IMR-90 (cell line): ENCODE results near the gene NR4A1. TPM values are rescaled to one million over a fixed set of nuclear protein-coding genes. Genes with fewer than 3 reads are reported as not detected.

Experiments used
- ATAC-seq: fragments of 200-7000 bp; cut with Tn5 transposase; 2 replicates; pipeline ENCODE4 v1.9.1; 2020; ENCODE audit warnings: low read depth, mild to moderate bottlenecking, moderate library complexity
- BruUV-seq: library from RNA; stranded (reverse); fragments of 400-500 nt; replicated peaks from 2 replicates; lab custom pipeline; 2021; lab: Mats Ljungman, UMichigan
- CTCF ChIA-PET: fragments of 300-600 bp; formaldehyde crosslinking; extraction: SDS; loops from one replicate; lab custom pipeline; 2021; ENCODE audit warnings: antibody characterized with exemption; lab: Yijun Ruan, JAX
- POLR2A ChIA-PET: fragments of 300-600 bp; sonication (Branson Sonifier 250); formaldehyde crosslinking; loops from one replicate; lab custom pipeline; 2022; ENCODE audit warnings: antibody characterized with exemption; ENCODE audit not compliant: unreplicated experiment; lab: Charles Lee
- DNase-seq: peaks from one replicate; pipeline ENCODE4 v3.0.0; 2013
- H2AFZ ChIP-seq: replicated peaks from 2 replicates; pipeline ENCODE3; 2013; ENCODE audit warnings: low read length, mild to moderate bottlenecking; ENCODE audit not compliant: poor library complexity
- H2AK5ac ChIP-seq: 2 replicates; pipeline ENCODE4 v1.6.1; 2013; ENCODE audit warnings: low read depth, low read length, inconsistent platforms
- H2AK9ac ChIP-seq: replicated peaks from 2 replicates; pipeline ENCODE3; 2013; ENCODE audit warnings: mild to moderate bottlenecking, low read depth, low read length, moderate library complexity; ENCODE audit not compliant: poor library complexity
- H2BK120ac ChIP-seq: 2 replicates; pipeline ENCODE4 v1.6.1; 2013; ENCODE audit warnings: low read depth, low read length, inconsistent platforms
- H2BK15ac ChIP-seq: 3 replicates; pipeline ENCODE4 v1.6.1; 2013; ENCODE audit warnings: low read depth, low read length, inconsistent platforms
- H2BK20ac ChIP-seq: 2 replicates; pipeline ENCODE4 v1.6.1; 2013; ENCODE audit warnings: low read depth, mild to moderate bottlenecking, inconsistent platforms, low read length, moderate library complexity
- H2BK5ac ChIP-seq: 2 replicates; pipeline ENCODE4 v1.6.1; 2013; ENCODE audit warnings: mild to moderate bottlenecking, low read depth, low read length, inconsistent platforms; ENCODE audit not compliant: poor library complexity, severe bottlenecking
- H3K14ac ChIP-seq: replicated peaks from 2 replicates; pipeline ENCODE4 v1.6.1; 2013; ENCODE audit warnings: low read depth, low read length, inconsistent platforms
- H3K18ac ChIP-seq: 2 replicates; pipeline ENCODE4 v1.6.1; 2013; ENCODE audit warnings: low read depth, low read length, control low read depth
- H3K23ac ChIP-seq: 2 replicates; pipeline ENCODE4 v1.6.1; 2013; ENCODE audit warnings: low read depth, low read length, inconsistent platforms
- H3K27ac ChIP-seq: 2 replicates; pipeline ENCODE4 v1.5.1; 2013; ENCODE audit warnings: mild to moderate bottlenecking, control low read depth, low read length; ENCODE audit not compliant: insufficient read depth
- H3K27me3 ChIP-seq: 2 replicates; pipeline ENCODE4 v1.6.1; 2013; ENCODE audit warnings: low read length; ENCODE audit not compliant: control insufficient read depth, insufficient read depth
- H3K36me3 ChIP-seq: 2 replicates; pipeline ENCODE4 v1.6.1; 2013; ENCODE audit warnings: low read length, mixed read lengths; ENCODE audit not compliant: control insufficient read depth, insufficient read depth
- H3K4ac ChIP-seq: 2 replicates; pipeline ENCODE4 v1.6.1; 2013; ENCODE audit warnings: low read depth, low read length, inconsistent platforms
- H3K4me1 ChIP-seq: 2 replicates; pipeline ENCODE4 v1.6.1; 2013; ENCODE audit warnings: low read length, mixed read lengths; ENCODE audit not compliant: control insufficient read depth, insufficient read depth
- H3K4me2 ChIP-seq: 2 replicates; pipeline ENCODE4 v1.6.1; 2013; ENCODE audit warnings: low read depth, mild to moderate bottlenecking, control low read depth, low read length, moderate library complexity
- H3K4me3 ChIP-seq: 2 replicates; pipeline ENCODE4 v1.5.1; 2013; ENCODE audit warnings: low read depth, mild to moderate bottlenecking, control low read depth, low read length, moderate library complexity; ENCODE audit not compliant: insufficient read depth
- H3K56ac ChIP-seq: 2 replicates; pipeline ENCODE4 v1.6.1; 2013; ENCODE audit warnings: low read length, inconsistent platforms; ENCODE audit not compliant: insufficient read depth; ENCODE audit errors: extremely low read depth
- H3K79me1 ChIP-seq, 2 experiments: 2 replicates each; pipeline ENCODE4 v1.6.1; 2013; ENCODE audit warnings: low read length in 2 of 2, inconsistent platforms in 1 of 2, low read depth in 1 of 2
- H3K9ac ChIP-seq: 2 replicates; pipeline ENCODE4 v1.6.1; 2013; ENCODE audit warnings: low read depth, low read length, control low read depth
- H3K9me1 ChIP-seq: 2 replicates; pipeline ENCODE4 v1.6.1; 2013; ENCODE audit warnings: low read length, inconsistent platforms; ENCODE audit not compliant: insufficient read depth
- H3K9me3 ChIP-seq: 2 replicates; pipeline ENCODE4 v1.6.1; 2013; ENCODE audit warnings: low read length; ENCODE audit not compliant: control insufficient read depth, insufficient read depth
- H4K20me1 ChIP-seq: 2 replicates; pipeline ENCODE4 v1.6.1; 2013; ENCODE audit warnings: low read length, inconsistent platforms; ENCODE audit not compliant: insufficient read depth
- H4K5ac ChIP-seq: 2 replicates; pipeline ENCODE4 v1.6.1; 2013; ENCODE audit warnings: mild to moderate bottlenecking, low read depth, low read length, control low read depth
- H4K8ac ChIP-seq, 2 experiments: 2 replicates each; pipeline ENCODE4 v1.6.1; 2013; ENCODE audit warnings: low read depth in 2 of 2, low read length in 2 of 2, control low read depth in 1 of 2, inconsistent platforms in 1 of 2
- H4K91ac ChIP-seq: 2 replicates; pipeline ENCODE4 v1.6.1; 2013; ENCODE audit warnings: low read depth, low read length, inconsistent platforms; ENCODE audit not compliant: insufficient read depth
- MAZ ChIP-seq: IDR thresholded peaks from 2 replicates; pipeline ENCODE4 v1.6.1; 2012; ENCODE audit warnings: low read depth, mild to moderate bottlenecking, low read length, improper control_type of control experiment, moderate library complexity, borderline replicate concordance
- NFE2L2 ChIP-seq: fragments of 150-350 bp; IDR thresholded peaks from 2 replicates; pipeline ENCODE4 v1.6.1; 2016; ENCODE audit warnings: low read depth, mild to moderate bottlenecking, low read length
- RFX5 ChIP-seq: IDR thresholded peaks from 2 replicates; pipeline ENCODE4 v1.8.0; 2012; ENCODE audit warnings: low read depth, mild to moderate bottlenecking, low read length, moderate library complexity
- SMC3 ChIP-seq: fragments of 150-350 bp; IDR thresholded peaks from 2 replicates; pipeline ENCODE4 v1.6.1; 2016; ENCODE audit warnings: low read depth, mild to moderate bottlenecking, antibody characterized with exemption, low read length, moderate library complexity
- USF2 ChIP-seq: fragments of 150-350 bp; IDR thresholded peaks from 2 replicates; pipeline ENCODE4 v1.6.1; 2017; ENCODE audit warnings: mild to moderate bottlenecking, antibody characterized with exemption, low read length, low read depth
- WGBS, 2 experiments: methylation state at CpG; one replicate each; pipeline versions ENCODE4 v1.1.5 to v1.1.7; 2013; ENCODE audit warnings: missing lambda C conversion rate in 2 of 2; ENCODE audit not compliant: insufficient read length in 1 of 2; ENCODE audit errors: extremely low coverage in 2 of 2; 5-methylcytosine and 5-hydroxymethylcytosine counted together
- dilution Hi-C: fragments of 300-500 bp; cut with HindIII; formaldehyde crosslinking; loops from one replicate; pipeline ENCODE4 v1.14.3; 2018; ENCODE audit warnings: low sequenced_read_pairs; ENCODE audit not compliant: unreplicated experiment
- in situ Hi-C: fragments of 300-500 bp; cut with MboI; formaldehyde crosslinking; loops from 3 replicates; pipeline ENCODE4 v1.14.3; 2019; ENCODE audit warnings: low sequenced_read_pairs, inconsistent platforms, mixed read lengths
- intact Hi-C: fragments of 100-400 bp; cut with micrococcal nuclease; formaldehyde crosslinking; loops from 2 replicates; pipeline ENCODE4 v1.10.0; 2022
- polyA plus RNA-seq, 3 experiments: library from polyadenylated mRNA; depleted of rRNA; stranded (reverse); fragments of >200 nt; gene quantifications; 2 replicates each; pipeline ENCODE4 v1.2.3, GENCODE V29; 2012; ENCODE audit warnings: low replicate concordance in 1 of 3
- total RNA-seq: library from RNA; depleted of rRNA; stranded (reverse); fragments of >200 nt; gene quantifications from 2 replicates; pipeline ENCODE4 v1.2.3, GENCODE V29; 2012

Gene NR4A1
- total and polyA plus RNA-seq, 2 of the 4 experiments (the other 2 are of a cell fraction): 6.6 to 34.1 TPM

DNA sequence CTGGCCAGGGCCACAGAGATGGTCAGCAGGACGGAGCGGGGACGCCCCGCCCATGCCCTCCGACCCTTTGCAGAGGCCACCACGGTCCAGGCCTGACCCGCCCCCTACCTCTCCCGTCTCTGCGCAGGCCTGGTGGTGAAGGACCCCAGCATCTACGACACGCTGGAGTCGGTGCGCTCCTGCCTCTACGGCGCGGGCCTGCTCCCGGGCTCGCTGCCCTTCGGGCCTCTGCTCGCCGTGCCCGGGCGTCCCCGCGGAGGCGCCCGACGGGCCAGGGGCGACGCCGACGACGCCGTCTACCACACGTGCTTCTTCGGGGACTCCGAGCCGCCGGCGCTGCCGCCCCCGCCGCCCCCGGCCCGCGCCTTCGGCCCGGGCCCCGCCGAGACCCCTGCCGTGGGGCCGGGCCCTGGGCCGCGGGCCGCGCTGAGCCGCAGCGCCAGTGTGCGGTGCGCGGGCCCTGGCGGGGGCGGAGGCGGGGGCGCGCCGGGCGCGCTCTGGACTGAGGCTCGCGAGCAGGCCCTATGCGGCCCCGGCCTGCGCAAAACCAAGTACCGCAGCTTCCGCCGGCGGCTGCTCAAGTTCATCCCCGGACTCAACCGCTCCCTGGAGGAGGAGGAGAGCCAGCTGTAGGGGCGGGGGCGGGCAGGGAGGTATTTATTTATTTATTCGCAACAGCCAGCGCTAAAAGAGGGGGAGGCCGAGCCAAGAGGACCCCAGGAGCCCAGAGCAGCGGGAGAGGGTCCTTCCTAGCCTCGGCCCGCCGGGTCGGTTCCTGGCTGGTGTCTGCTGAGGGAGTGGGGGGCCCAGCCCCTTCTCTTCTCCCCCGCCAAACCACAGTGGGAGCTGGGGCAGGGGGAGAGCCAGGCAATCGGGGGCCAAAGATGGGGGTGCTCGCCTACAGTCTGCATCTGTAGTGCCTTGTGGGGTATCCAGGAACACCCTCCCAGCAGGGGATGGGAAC is 36.4 kb upstream of the NR4A1 start (continued):
- TF ChIP-seq SMC3: no peak
- no peak for TF ChIP-seq MAZ

DNA sequence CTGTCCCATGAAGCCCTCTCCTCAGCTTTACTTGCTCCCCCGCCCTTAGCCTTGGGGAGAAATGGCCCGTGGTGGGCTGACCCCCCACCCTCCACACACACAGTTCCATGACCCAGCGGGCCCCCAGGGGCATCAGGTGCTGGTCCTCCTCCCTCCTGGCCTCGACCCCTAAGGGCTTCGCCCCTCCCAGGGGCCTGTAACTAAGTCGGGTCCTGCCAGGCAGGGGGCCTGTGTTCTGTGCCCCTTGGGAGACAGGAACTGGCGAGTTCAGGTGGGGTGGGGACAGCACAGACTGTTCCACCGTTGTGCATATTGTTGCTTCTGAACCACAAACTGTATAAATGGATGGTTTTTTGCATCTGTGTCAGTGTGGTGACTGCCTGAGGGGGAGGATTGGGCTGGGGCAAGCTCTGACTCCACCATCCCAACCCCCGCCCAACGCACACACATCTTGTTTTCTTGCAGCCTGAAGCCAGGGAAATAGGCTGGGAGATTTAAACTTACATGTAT is 35.7 kb upstream of the NR4A1 start:
- Histone ChIP-seq H3K4me3 (no peak overlapping the region), H4K8ac (no peak overlapping the region), H3K9me3 (no peaks in the 10 kb centered on the region), H3K18ac (no peak overlapping the region), H3K4ac (no peak overlapping the region), H3K27me3 (no peaks in the 10 kb centered on the region), H4K5ac (no peak overlapping the region), H3K9ac (no peak overlapping the region), H2AK5ac (no peak overlapping the region), H3K4me2 (no peak overlapping the region), H4K20me1 (no peaks in the 10 kb centered on the region; the same call in 1 of the 2 replicates), H3K4me1 (peaks cover 4% of the 10 kb centered on the region), H3K23ac (no peak overlapping the region), H2AFZ (no peak overlapping the region), H3K56ac (no peak overlapping the region), H3K14ac (no peak overlapping the region), H3K9me1 (peaks cover 7% of the 10 kb centered on the region), H2BK15ac (no peak overlapping the region), H2BK20ac (no peak overlapping the region), H3K36me3 (peaks cover 37% of the 10 kb centered on the region; the same call in 1 of the 2 replicates), H3K79me1 (peaks cover 0 to 8% of the 10 kb centered on the region in 2 experiments; a peak in 2 of 4 replicates), H2BK5ac (no peak overlapping the region), H3K27ac (no peak overlapping the region), H4K91ac (no peak overlapping the region), H2BK120ac (no peak overlapping the region), H2AK9ac (no peak overlapping the region)
- CTCF ChIA-PET: no interaction called here
- ATAC-seq: no peak
- 60% methylated on average over 1 of the region's 10 CpGs; no CpG with 5 or more reads in 1 of the 2 experiments for WGBS, 2 experiments
- POLR2A ChIA-PET: no interaction called here
- DNase-seq: no peak
- dilution Hi-C loops: no loop called here
- in situ Hi-C loops: no loop called here
- BruUV-seq: no TSS peak
- intact Hi-C loops: no loop called here
- TF ChIP-seq NFE2L2: no peak
- no peak for TF ChIP-seq RFX5
- no peak for TF ChIP-seq USF2
